NCI-H510A treated with DMSO at 0.1 percent for 48 hours (cell line): ENCODE data around the gene RFX7.

Experiments
- DNase-seq: peaks from one replicate; lab custom pipeline; 2025; lab: John Stamatoyannopoulos, UW

The RFX7 gene

DNA sequence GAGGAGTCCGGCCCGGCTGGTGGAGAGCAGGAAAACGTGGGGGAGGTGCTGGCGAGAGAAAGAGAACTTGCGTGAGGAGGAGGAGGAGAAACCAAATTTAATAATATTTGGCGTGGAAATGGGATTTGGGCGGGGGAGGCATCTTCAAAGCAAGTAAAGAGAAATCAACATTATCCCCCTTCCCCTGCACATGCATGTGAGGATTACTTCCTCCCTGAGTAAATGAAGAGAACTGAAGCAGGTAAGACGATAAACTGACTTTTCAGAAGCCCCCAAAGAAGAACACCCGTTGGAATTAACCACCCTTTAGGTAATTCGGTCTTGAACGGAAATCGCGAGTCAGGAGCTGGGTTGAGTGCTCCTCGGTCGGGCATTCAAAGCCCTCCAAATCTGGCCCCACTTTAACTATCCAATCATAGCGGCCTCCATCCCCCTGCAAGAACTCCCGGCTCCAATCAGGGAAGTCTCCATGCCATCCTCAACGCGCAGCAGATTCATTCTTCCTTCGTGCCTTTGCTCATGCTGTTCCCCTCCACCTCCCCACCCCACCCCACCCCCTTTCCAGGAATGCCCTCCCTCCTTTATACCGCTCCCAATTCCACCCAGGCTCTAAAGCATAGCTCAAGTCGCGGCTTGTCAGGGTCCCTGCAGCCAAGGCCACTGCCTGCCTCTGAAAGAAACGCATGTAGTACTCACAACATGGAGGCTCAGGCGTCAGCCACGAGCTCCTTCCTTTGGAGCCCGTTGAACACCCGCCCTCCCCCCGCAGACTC, 545 bp upstream of the RFX7 start:
- peak; percentile 70 for DNase-seq

DNA sequence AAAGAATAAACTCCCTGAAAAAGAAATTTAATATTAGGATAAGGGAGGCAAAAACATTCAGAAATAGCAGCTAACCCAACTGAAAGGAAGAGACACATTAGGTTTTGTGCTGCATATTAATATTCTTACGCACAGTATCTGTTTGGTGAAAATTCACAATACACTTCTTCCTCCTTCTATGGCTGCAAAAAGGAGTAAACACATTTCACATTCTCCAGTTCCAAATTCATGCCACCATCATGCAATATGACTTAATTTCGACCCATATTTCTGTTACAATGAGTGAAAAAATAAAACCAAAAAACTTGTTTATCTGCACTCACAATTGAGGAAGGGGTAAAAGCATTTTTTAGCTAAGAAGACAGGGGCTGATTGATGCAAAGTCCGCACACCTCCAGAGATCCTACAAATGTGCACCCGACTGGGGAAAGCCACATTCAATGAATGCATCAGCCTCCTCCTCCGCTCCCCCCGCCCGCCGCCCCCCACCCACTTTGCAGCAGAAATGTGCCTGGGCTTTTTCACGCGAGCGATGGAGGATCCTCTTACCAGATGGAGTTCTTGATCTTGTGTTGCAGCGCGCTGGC, 1.0 kb downstream of the RFX7 start:
- DNase-seq, result peak; percentile 8

DNA sequence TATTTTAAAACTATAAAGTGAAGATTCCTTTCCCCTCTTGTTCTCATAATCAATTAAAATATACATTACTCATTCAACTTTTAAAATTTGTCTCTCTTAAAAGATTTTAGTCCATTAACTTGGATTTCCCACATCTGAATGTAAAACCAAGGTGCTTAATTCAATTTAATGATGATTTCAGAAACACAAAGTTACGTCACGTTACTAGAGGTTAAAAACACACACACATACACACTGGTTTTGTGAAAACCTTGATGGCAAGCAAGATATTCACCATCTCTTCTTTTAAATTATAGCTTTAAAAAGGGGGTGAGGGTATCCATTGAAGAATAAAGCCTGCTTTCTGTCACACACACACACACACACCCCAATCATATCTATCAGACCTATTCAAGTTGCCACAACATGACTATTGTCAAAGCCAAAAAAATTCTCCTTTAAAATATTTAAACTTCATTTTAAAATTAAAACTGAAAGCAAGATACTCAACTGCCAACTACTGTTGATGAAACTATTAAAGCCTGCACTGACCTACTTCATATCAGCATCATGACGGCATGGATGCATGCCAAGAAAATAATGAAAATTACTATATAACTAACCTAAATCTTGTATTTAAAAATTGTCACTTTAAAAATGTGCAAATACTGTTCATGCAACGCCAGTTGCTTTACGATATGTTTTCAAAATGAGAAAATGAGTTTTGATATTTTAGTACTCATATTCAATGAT, 2.1 kb downstream of the RFX7 start:
- no peak for DNase-seq

DNA sequence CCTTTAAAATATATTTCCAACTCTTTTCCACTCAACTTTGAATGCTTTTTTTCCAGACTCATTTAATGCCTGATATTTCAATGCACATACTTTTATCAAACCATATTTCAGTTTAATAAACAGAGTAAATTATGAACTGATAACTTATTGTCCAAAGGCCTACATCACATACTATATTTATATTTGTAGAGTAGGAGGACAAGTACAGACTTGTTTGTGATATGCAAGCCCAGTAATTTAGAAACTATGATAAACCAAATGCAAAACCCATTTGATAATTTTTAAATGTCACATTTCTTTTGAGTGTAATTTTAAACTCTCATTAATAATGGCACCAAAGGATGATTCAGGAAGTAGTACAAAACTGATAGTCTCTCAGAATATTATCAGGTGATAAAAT, 3.3 kb downstream of the RFX7 start:
- DNase-seq, result no peak

DNA sequence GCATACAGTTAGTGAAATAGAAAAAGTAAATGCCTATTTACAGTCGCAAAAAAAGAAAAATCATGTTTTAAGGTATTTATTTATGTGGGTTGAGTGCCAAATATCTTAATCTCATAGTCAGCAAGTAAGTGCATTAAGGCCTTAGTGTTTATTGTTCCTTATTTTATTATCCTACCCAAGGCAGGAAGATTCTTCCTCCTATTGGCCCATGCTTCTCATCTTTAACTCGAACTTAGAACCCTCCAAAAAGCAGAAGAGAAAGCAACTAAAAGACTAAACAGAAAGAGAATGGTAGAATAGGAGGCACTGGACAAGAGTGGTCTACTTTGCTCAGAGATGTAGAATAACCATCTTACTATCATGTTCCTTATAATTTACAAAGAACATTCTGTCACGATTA, 7.5 kb downstream of the RFX7 start:
- no peak for DNase-seq

DNA sequence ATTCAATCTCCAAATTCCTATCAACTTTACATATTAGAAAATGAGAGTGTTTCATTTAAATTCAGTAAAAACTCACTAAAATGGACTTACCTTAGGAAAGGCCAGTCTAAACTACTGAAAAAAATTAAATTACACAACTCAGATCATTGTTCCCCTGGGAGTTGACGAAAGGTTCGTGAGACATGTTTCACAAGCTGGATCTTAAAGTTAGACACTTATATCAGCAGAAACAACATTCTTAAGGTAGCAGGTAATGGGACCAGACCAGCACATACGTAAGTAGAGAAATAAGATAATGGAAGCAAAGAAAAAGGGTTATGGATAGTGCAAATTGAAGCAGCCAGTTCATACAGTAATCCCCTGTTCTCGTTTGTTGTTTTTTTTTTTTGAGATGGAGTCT, 8.9 kb downstream of the RFX7 start:
- DNase-seq, result no peak

DNA sequence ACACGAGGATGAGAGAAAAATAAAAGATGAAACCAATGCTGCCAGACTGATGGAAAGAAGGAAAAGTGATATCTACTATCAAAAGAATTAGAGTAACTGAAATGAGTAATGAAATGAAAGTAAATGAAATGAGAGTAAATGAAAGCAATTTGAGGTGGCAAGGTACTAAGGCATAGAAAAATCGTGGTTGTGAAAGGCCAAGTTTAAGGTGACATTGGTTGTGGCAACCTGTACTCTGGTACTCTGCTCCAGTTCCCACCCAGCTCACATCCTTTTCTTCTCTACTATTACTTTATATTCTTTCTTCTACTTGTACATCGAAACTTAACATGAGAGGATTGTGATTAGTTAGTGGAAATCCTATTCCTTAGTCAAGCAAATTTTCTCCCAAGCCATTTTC, 10.1 kb downstream of the RFX7 start:
- no peak for DNase-seq

DNA sequence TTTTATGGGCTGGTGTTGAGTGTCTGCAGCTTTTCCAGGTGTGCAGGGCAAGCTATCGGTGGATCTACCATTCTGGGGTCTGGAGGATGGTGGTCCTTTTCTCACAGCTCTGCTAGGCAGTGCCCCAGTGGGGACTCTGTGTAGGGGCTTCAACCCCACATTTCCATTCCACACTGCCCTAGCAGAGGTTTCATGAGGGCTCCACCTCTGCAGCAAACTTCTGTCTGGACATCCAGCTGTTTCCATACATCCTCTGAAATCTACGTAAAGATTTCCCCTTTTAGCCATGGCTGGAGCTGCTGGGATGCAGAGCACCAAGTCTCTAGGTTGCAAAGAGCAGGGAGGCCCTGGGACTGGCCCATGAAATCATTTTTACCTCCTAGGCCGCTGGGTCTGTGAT, 11.6 kb downstream of the RFX7 start:
- DNase-seq, result no peak

DNA sequence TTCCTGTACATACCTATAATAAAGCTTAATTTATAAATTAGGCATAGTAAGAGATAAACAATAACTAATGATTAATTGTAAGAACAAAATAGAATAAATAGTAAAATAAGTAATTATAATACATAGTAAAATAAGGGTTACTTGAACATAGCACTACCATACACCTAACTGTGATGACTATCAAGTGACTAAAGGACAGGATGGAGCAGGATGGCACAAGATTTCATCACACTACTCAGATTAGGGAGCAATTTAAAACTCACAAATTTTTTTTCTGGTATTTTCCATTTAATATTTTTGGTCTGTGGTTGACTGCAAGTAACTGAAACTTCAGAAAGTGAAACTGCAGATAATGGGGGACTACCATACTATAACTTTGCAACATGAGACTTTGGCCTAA, 14.8 kb downstream of the RFX7 start:
- DNase-seq, result no peak

DNA sequence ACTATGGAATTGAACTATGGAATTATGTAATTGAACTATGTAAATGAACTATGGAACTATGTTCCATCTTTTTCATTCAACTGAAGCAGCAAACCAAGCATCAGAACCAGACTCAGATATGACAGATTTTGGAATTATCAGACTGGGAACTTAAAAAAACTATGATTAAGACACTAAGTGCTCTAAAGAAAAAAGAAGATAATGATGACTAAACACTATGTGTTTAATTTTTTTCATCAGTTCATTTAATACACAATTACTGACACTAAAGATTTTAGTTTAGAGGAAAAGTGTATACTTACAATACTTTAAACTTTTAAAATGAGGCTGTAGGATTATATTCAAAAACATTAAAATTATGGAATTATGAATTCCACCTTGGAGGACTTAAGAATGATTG, 15.3 kb downstream of the RFX7 start:
- DNase-seq, result no peak

DNA sequence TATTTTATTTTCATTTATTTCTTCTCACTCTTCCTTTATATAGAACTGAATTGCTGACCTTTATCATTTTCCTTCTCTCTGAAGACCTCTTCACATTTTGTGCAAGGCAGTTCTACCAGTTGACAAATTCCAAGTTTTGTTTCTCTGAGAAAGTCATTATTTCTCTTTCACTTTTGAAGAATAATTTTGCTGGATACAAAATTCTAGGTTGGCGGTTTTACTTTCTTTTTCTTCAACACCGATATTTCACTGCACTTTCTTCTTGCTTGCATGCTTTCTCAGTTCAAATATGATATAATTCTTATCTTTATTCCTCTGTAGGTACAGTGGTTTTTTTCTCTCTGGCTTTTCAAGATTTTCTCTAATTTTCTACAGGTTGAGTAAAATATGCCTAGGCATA, 15.9 kb downstream of the RFX7 start:
- no peak for DNase-seq

DNA sequence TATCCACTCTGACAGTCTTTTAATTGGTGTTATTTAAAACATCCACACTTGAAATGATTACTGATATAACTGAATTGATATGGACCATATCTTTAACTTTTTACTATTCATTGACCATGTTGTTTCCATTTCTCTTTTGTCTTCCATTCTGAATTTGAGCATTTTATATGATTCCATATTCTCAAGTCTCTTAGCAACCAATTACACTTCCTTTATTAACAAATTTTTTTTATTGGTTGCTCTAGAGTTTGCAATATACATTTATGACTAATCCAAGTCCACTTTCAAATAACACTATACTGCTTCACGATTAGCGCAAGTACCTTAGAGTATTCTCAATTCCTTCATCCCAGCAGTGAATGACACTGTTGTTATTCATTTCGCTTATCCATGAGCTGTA, 16.4 kb downstream of the RFX7 start:
- DNase-seq, result no peak

DNA sequence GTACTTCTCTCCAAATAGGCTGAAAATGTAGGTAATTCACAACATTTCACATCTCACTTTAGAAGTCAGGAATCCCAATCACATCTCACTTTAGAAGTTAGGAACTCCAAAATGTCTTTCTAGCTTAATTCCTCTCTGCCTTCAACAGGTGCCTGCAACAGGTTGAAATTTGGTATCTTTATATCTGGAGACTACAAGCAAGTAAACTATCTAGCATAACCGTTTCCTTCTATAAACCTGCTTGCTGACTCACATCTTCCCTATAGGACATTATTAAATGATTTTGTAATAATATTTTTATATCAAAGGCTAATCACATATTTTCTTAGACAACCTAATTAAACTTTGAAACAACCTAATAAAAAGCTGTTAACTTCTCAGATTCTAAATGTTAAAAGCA, 18.2 kb downstream of the RFX7 start:
- DNase-seq, result no peak

DNA sequence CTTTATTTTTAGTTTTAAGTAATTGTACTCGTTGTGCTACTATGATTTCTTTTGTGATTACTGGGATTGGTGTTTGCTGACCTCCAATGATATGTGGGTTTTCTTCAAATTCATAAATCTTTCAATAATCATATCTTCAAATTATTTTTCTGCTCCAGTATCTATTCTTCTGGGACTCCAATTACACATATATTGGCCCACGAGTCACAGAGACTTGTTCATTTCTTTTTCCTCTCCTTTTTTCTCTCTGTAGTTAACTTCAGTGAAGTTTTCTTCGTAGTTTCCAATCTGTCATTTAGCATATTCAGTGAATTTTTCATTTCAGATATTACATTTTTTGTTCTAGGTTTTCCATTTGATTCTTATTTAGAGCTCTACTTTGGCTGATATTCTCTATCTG, 21.4 kb downstream of the RFX7 start:
- no peak for DNase-seq

DNA sequence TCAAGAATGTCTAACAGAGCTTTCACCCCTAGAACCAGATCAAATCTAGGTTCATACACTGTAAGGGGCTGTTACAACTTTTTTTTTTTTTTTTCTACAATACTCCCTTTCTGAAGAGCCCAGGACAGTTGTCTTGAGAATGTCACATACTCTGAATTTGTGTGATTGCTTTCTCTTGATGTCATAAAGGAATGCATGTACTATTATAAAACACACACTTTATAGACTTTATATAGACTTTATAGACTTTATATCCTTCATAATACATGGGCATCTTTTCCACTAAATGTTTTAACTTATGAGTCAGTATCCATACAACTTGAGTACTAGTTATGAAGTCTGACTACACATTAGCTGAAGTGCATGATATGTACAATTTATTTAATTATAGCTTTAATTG, 26.3 kb downstream of the RFX7 start:
- DNase-seq, result no peak

DNA sequence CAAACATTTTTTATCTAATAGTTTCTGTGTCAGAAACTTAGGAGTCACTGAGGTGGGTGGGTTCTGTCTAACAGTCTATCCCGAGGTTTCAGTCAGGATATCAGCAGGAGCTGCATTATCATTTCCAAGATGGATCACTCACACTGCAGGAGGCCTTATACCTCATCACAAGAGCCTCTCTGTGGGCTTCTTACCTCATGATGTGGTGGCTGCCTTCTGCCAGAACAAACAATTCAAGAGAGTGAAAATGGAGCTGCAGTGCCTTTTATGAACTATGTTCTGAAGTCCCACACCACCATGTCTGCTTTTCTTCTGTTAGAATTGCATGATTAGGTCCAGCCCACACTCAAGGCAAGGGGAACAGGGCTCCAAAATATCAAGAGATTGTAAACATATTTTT, 27.9 kb downstream of the RFX7 start:
- DNase-seq, result peak; percentile 32

DNA sequence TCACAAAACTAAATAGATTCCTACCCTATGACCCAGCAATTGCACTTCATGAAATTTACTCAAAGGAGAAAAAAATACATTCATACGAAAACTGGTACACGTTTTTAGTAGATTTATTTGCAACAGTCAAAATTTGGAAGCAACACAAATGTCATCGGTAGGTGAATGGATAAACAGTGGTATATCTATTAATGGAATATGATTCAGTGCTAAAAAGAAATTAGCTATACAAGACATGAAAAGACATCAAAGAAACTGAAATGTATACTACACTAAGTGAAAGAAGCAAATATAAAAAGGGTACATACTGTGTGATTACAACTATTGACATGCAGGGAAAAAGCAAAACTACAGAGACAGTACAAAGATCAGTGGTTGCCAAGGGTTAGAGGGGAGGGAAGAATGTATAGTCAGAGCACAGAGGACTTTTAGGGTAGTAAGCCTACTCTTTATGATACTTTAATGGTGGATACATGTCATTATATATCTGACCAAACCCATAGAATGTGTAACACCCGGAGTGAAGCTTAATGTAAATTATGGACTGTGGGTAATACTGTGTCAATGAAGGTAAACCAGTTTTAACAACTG, 31.6 kb downstream of the RFX7 start:
- DNase-seq, result no peak

DNA sequence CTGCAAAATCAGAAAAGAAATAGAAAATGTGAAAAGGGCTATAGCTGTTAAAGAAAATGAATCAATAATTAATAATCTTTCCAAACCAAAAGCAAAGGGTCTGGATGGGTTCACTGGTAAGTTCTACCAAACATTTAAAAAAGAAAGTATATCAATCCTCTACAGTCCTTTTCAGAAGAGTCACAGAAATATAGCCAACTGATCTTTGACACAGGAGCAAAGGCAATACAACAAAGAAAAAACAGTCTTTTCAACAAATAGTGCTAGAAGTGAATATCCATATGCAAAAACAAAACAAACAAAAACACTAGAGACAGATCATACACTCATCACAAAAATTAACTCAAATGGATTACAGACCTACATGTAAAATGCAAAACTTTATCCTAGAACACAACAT, 32.6 kb downstream of the RFX7 start:
- no peak for DNase-seq

DNA sequence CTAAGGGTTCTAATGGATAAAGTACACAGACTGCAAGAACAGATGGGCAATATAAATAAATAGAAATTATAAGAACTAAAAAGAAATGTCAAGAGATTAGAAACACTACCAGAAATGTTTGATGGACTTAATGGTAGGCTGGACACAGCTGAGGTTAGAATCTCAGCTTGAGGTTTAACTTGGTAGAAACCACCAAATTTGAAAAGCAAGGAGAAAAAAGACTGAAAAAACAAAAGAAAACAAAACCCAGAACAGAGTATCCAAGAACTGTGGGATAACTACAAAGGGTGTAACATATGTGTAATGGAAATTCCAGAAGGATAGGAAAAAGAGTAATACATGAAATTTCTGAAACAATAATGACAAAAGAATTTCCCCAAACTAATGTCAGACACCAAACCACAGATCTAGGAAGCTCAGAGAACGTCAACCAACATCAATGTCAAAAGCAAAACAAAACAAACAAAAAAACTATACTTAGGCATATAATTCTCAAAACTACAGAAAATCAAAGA, 35.0 kb downstream of the RFX7 start:
- DNase-seq, result no peak

DNA sequence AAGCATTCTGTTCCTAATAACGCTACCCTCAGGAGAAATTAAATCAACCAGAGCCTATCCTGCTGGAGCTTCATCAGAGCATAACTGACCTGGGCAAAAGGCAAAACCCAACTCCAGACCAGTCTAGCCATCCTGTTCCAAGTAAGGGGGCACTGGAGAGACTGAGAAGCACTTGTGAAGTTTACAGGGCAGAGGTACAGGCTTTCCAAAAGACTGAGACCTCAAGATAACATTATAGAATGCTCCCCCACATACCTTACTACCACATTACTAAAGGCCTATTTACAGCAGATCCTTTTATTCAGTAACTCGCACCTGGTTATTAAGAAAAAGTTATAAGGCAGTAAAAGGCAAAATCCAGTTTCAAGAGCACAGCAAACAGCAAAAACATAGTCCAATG, 35.5 kb downstream of the RFX7 start:
- no peak for DNase-seq

DNA sequence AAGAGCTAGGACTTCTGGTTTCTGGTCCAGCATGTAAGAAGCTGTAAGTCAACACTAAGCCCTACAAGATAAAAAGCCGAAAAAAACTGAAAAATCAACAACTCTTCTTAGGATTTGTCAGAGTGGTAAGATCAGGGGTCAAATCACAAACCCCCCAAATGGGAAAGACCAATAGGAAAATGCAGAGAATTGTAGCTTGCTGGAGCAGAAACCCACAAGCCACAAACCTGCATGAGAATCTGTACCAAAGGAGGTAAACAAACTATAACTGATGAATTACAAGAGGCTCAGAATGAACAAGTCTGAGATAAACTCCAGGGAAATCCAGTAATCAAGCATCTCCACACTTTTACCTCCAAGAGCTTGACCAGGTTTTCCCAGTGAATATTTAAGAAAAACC, 36.0 kb downstream of the RFX7 start:
- no peak for DNase-seq

DNA sequence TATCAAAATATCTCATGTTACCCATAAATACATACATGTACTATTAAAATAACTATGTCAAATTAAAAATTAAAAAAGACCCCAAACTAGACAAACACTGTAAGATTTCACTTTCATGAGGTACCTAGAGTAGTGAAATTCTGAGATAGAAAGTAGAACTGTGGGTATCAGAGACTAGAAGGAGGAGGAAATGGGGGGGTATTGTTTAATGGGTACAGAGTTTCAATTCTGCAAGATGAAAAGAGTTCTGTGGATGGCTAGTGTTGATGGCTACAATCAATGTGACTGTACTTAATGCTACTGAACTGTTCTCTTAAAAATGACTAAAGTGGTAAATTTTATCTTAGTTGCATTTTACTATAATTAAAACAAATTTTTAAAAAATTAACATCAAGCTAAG, 36.6 kb downstream of the RFX7 start:
- no peak for DNase-seq
